Pulmonary artery endothelial cell (primary cell): ENCODE data around the gene KRT36. TPM values are rescaled to one million over a fixed set of nuclear protein-coding genes. Genes with fewer than 3 reads are reported as not detected.

Experiments
- DNase-seq: peaks from one replicate; pipeline ENCODE4 v3.0.0-alpha.2; 2011; ENCODE audit warnings: low read depth, low spot score
- total RNA-seq: library from RNA; depleted of rRNA; stranded (reverse); fragments of >200 nt; gene quantifications from 2 replicates; pipeline ENCODE4 v1.2.3, GENCODE V29; 2014

The KRT36 gene
- total RNA-seq, 1 donor from 2014 or later = not detected

DNA sequence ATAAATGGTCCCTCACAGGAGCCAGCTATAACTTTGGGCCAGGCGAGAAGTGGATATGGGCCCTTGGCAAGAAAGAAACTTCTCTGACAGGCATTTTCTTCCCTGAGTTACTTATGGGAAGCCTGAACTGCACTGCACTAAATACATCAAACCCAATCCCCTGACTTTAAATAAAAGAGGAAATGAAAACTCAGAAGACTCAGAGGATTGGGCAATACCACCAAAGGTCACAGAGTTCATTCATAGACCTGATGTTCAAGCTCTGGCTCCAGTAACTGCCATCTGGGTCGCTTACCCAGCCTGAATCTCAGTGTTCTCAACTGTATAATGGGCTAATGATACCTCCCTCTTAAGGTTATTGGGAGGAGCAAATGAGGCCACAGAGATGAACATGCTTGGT, 9.6 kb downstream of the KRT36 start:
- no peak for DNase-seq

DNA sequence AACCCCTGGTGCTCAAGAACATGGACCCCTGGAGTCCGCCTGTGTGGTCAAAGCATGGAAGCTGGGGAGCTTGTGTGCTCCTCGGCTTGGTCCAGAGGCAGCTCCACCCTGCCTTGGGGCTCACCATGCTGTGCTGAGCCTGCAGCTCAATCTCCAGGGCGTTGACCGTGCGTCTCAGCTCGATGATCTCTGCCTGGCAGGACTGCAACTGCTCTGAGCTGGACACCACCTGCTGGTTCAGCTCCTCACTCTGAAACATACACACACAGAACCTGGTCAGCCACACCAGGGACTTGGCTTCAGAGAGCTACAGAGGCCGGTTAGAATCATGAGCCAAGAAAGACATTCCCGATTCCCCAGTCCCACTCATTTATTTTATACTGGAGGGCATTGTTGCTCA, 11.5 kb downstream of the KRT36 start:
- no peak for DNase-seq

DNA sequence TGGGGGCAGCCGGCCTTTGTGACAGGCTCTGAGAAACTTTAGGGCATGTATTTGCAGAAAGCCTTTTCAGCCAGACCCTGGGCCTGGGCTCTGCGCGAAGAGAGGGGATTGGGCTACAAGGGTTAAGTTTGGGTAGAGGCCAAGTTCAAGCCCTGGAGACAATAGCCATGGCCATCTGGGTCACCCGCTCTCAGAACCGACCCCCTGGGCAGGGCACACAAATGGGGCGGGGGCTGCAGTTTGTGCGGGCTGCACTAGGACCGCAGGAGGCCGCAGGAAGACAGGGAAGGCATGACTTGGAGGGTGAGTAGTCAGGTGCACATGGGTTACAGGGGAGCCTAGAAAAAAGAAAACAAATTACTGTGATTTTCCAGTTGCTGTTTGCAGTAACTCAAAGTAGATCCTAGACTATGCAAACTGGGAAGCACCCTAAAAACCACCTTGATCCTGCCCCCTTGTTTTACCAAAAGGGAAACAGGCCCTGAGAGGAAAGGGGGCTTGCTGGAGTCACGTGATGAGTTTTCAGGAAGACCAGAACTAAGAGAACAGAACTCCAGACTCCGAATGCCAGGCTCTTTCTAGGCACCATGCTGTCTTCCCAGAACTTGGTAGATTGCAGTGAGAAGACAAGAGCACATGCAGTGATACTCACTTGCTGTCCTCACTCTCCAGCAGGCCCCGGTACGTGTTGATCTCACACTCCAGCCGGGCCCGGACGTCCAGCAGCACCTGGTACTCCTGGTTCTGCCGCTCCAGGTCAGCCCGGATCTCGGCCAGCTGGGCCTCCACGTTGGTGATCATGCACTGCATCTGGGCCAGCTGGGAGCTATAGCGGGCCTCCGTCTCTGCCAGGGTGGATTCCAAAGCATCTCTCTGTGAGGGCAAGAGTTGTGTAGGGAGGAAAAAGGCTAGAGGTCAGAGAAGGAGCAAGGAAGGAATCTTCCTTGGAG, 12.6 kb downstream of the KRT36 start:
- DNase-seq = no peak

GRCh38 chr17:41475421-41475820, 14.3 kb downstream of the KRT36 start:
- DNase-seq = no peak

DNA sequence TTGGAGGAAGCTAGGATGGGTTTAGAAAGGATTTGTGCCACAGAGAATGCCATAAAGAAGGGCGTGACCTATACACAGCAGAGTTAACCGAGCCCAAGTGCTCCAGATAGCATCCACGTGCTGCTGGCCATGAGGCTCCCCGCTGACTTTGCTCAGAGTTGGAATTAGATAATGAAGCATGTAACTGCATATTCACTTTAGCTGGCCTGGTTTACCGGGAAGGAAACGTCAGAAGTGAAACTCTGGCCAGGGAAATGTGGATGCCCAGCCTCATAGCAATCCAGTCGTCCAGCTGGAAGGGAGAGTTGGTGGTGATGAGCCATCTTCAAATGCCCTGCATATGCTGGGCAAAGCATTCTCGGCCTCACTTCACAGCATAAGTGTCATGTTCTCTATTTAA, 14.8 kb downstream of the KRT36 start:
- DNase-seq = no peak

DNA sequence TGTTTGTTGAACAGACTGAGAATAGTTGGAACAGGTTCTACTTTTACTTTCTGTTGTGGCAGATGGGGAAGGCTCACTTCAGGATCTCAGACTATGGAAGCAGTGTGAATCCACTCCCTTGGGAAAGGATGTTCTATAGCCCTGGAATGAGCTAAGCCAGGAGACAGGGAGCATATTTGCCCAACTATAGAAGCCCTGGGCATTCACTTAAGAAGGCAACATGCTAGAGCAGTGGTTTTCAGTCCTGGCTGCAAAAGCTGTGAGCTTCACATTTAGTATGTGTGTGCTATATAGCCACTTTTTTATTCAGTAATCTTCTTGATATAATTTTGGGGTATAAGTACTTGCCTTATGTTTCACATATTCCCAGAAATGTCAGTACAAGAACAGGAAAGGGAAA, 21.4 kb downstream of the KRT36 start:
- DNase-seq = no peak

DNA sequence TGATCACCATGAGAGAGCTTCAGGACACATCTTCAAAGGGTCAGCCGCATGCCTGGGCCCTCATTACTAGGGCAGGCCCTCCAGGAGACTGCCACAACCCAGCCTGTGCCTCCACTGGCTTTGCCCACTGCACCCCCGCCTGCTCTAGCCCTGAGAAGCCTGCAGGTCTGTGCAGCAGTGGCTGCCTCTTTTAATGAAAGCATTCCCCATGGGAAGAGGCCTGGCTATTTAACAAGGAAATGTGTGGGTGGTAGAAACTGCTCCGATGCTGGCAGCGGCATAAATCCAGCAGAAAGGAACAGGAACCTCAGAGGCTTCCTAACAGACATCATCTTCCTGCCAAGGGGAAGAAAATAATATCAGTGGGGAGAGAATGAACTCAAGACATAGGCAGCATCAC, 22.1 kb downstream of the KRT36 start:
- no peak for DNase-seq

DNA sequence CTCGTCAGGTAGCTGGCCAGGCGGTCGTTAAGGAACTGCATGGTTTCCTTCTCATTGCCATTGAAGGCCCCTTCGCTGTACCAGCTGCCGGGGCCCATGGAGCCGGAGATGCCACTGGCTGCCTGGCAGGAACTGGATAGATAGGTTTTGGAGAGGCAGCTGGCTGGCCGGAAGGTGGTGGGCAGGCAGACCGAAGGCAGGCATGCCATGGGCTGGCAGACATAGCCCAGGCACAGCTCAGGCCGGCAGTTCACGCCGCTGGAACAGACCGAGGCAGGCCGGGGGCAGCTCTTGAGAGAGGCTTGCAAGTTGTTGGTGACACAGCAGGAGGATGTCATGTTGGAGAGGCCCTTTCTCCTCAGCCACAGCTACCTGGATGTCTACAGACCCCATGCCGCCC, 22.7 kb downstream of the KRT36 start, which contains the start of gene KRT32:
TSS of gene KRT32 (minus strand) at position 399 of the 400 bp plus-strand sequence. CDS start at position 338, 61 bp downstream.
- DNase-seq = no peak

- peak; percentile 10 for DNase-seq
Observed at GRCh38 chr17:41464682-41465081, 25.0 kb downstream of the KRT36 start.

DNA sequence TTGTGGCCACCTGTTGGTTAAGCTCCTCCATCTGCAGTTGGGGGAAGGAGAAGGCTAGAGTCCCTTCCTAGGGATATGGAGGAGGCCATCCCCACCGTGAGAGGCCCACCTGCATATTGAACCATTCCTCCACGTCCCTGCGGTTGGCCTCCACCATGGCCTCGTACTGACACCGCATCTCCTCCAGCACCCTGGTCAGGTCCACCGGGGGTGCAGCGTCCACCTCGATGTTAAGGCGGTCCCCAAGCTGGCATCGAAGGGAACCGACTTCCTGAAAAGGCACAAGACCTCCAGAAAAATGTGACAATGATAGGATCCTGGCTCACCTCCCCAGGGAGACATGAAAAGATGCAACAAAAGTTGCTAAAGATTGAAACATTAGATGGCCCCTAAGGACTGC, 25.5 kb downstream of the KRT36 start:
- no peak for DNase-seq

DNA sequence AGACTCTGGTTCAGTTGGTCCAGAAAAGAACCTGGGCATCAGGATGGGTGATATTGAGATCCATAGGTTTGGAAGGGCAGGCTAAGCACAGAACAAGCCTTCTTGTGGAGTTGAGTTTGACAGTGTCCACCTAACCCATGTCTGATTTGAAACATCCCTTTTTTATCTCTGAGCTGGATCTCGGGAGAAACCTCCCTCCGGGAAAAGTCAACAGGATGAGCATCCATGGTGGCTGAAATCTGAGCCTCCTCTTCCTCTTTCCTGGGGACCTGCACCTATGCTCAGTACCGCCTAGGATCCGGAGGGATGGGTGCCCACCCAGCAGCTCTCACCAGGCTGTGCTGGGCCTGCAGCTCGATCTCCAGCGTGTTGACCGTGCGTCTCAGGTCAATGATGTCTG, 26.0 kb downstream of the KRT36 start:
- DNase-seq = no peak

DNA sequence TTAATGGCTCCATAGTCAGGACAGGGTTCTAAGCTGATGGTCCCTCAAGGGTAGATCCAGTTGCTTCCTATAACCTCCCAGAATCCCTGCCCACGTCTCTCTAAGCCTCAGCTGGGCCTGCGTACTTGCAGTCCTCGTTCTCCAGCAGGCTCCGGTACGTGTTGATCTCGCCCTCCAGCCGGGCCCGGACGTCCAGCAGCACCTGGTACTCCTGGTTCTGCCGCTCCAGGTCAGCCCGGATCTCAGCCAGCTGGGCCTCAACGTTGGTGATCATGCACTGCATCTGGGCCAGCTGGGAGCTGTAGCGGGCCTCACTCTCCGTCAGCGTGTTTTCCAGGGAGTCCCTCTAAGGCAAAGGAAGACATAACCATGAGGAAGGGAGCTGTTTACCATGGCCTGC, 27.0 kb downstream of the KRT36 start:
- DNase-seq = no peak

DNA sequence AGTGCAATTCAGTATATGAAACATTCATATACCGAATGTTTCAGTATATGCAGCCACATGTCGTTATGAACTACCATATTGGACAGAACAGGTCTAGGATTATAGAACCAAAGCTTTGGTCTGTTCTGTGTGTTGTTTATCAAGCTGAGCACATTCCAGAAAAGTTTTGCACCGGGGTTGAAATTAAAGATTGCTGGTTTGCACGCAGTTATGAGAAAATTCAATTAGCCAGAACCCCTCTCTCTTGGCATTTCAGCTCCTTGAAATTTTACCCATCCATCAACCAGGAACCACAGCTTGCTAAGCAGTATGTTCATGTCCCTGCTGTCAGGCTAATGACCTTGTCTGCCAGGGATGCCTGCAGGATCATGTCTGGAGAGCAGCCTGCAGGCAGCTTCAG, 32.0 kb downstream of the KRT36 start:
- no peak for DNase-seq

DNA sequence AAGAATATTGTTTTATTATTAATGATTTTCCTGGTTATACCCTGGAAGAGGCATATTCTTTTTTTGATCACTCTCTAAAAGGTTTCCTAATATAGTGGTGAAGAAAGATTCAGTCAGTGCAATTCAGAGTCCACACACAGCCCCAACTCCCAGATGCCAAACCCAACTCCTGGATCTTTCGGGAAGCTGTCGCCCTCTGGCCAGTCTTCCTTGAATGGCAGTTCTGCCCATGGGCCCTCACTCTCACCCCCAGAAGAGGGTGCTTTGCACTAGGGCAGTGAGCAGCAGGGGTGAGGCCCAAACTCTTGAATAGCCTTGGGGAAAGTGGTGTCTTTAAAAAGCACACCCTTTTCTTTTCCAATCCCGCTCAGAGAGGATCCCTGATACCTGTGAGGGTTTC, 33.5 kb downstream of the KRT36 start:
- DNase-seq = no peak

DNA sequence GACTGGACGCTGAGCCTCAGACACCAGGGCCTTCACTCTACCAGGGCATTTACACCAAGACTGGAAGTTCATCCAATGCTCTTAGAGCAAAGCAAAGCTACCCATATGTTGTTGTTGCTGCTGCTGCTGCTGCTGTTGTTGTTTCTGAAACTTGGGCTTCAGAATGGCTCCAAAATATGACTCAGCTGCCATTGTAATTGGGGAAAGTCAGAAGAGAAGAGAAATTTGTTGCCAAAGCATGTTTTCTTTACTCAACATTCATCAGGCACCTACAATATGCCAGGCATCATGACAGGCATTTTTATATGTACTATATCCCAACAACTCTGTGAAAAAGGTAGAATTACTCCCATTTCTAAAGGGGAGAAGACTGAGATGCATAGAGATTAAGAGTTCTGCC, 34.5 kb downstream of the KRT36 start:
- no peak for DNase-seq

- no peak for DNase-seq
Observed at GRCh38 chr17:41453066-41453465, 36.6 kb downstream of the KRT36 start.

DNA sequence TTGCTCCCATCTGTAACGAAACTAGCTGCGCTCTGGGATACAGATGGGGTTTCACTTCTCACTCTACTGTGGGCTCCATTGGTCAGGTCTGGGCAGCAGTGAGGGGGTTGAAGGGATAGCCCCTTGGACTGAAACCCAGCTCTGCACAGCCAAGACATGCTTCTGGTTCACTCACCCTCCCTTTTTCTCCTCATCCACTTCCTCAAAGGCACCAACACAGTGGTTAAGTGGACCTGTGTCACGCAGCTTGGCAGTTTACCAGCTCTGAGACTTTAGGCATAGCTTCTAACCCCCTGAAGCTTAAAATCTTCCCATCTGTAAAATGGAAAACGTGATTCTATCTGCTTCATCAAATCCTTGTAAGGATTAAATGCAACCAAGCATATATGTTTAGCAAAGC, 37.4 kb downstream of the KRT36 start:
- no peak for DNase-seq

GRCh38 chr17:41451154-41451728, 38.5 kb downstream of the KRT36 start:
- no peak for DNase-seq

GRCh38 chr17:41449008-41449407, 40.7 kb downstream of the KRT36 start:
- no peak for DNase-seq

DNA sequence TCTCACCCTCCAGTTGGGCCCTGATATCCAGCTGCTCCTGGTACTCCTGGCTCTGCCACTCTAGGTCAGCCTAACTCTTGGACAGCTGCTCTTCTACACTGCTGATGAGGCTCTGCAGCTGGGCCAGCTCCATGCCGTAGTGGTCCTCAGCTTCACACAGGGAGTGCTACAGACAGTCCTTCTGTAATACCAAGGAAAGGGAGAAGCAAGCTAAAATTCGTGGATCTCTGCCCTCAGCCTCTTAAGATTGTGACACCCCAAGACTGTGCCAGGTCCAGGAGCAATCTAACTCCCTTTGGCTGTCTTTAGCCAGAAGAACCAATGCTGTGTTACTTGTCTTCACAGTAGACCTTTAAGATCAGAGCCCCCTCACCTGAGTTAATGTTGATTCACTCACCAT, 41.2 kb downstream of the KRT36 start:
- no peak for DNase-seq

DNA sequence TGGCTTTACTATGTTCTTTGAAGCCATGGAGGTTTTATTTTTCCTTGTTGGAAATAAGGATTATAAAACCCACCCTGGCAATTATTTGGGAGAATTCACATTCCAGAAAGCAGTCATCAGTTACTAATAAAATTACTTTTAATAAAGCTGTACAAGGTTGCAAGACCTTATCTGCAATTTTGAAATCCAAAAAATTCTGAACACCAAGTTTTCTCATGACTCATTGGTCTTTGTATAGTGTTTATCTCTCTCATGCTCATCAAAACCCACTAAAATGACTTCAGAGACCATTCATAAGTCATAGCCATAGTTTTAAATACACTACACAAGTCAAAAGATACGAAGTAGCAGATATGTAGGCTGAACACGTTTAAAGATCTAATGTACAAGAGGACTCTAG, 42.9 kb downstream of the KRT36 start:
- DNase-seq = no peak

GRCh38 chr17:41444640-41445039, 45.1 kb downstream of the KRT36 start:
- no peak for DNase-seq

DNA sequence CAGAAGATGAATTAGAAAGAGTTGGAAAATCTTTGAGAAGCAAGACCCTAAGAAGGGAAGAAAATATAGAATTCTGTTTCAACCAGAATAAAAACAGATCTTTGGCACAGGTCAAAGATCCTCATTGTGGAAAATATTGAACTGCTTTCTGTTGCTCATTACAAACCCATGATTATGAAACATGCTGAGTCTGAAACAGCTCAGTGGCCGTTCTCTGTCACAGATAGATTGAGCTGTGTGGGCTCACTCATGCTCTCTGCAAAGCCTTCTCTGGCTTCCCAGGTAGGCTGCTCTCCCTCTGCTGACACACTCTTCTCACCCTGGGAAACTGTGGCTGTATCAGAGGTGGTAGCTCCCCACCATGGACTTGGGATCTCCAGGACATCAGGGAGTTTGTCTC, 45.5 kb downstream of the KRT36 start:
- DNase-seq = no peak
